HepG2 (cell line): Measurements from ENCODE around the gene ATP6V0E1. TPM values are rescaled to one million over a fixed set of nuclear protein-coding genes. Genes with fewer than 3 reads are reported as not detected.

ENCODE experiments used
- ARID3A ChIP-seq: IDR thresholded peaks from 2 replicates; pipeline ENCODE4 v1.6.1; 2012; ENCODE audit warnings: low read depth, low read length, improper control_type of control experiment
- CERS6 ChIP-seq: sonication (generic); formaldehyde crosslinking; IDR thresholded peaks from 2 replicates; pipeline ENCODE4 v1.5.0; 2020; ENCODE audit warnings: missing genetic modification reagents
- CHD2 ChIP-seq: IDR thresholded peaks from 2 replicates; pipeline ENCODE4 v1.6.1; 2011; ENCODE audit warnings: low read depth, low read length, improper control_type of control experiment
- CHD4 ChIP-seq: fragments of 200-600 bp; sonication (generic); IDR thresholded peaks from 2 replicates; pipeline ENCODE4 v1.7.0; 2017; ENCODE audit warnings: mild to moderate bottlenecking, low read length, borderline replicate concordance
- HDAC1 ChIP-seq: sonication (generic); formaldehyde crosslinking; IDR thresholded peaks from 2 replicates; pipeline ENCODE4 v1.5.1; 2020; ENCODE audit warnings: mild to moderate bottlenecking, missing genetic modification reagents
- MED13 ChIP-seq: sonication (generic); formaldehyde crosslinking; IDR thresholded peaks from 2 replicates; pipeline ENCODE4 v1.5.0; 2020; ENCODE audit warnings: missing genetic modification reagents
- PAWR ChIP-seq: sonication (generic); formaldehyde crosslinking; IDR thresholded peaks from 2 replicates; pipeline ENCODE4 v1.4.0; 2020; ENCODE audit warnings: missing genetic modification reagents, mild to moderate bottlenecking, borderline replicate concordance
- PAX8 ChIP-seq: sonication (generic); formaldehyde crosslinking; IDR thresholded peaks from 2 replicates; pipeline ENCODE4 v1.8.0; 2022; ENCODE audit warnings: mild to moderate bottlenecking, missing genetic modification reagents, borderline replicate concordance
- POLR2AphosphoS2 ChIP-seq: IDR thresholded peaks from 2 replicates; pipeline ENCODE4 v1.6.1; 2011; ENCODE audit warnings: low read depth, low read length, improper control_type of control experiment
- SMAD1 ChIP-seq: sonication (generic); formaldehyde crosslinking; IDR thresholded peaks from 2 replicates; pipeline ENCODE4 v1.4.0; 2020; ENCODE audit warnings: missing genetic modification reagents, low read depth, mild to moderate bottlenecking, borderline replicate concordance
- SMC3 ChIP-seq: IDR thresholded peaks from 2 replicates; pipeline ENCODE4 v1.6.1; 2011; ENCODE audit warnings: low read length, improper control_type of control experiment
- SMYD3 ChIP-seq: sonication (generic); formaldehyde crosslinking; IDR thresholded peaks from 2 replicates; pipeline ENCODE4 v1.8.1; 2023; ENCODE audit warnings: mild to moderate bottlenecking, missing genetic modification reagents
- SNAPC5 ChIP-seq: sonication (generic); formaldehyde crosslinking; IDR thresholded peaks from 2 replicates; pipeline ENCODE4 v1.8.1; 2023; ENCODE audit warnings: mild to moderate bottlenecking, missing genetic modification reagents, borderline replicate concordance
- TRIM24 ChIP-seq: sonication (generic); formaldehyde crosslinking; IDR thresholded peaks from 2 replicates; pipeline ENCODE4 v1.8.0; 2022; ENCODE audit warnings: mild to moderate bottlenecking, missing genetic modification reagents
- ZBTB34 ChIP-seq: sonication (generic); formaldehyde crosslinking; IDR thresholded peaks from 2 replicates; pipeline ENCODE4 v1.8.0; 2022; ENCODE audit warnings: mild to moderate bottlenecking, missing genetic modification reagents
- ZBTB8A ChIP-seq: sonication (generic); formaldehyde crosslinking; IDR thresholded peaks from 2 replicates; pipeline ENCODE4 v1.4.0; 2020; ENCODE audit warnings: mild to moderate bottlenecking, low read depth, missing genetic modification reagents, borderline replicate concordance
- ZFX ChIP-seq: sonication (generic); formaldehyde crosslinking; IDR thresholded peaks from 2 replicates; pipeline ENCODE4 v1.4.0; 2020; ENCODE audit warnings: mild to moderate bottlenecking, low read depth, missing genetic modification reagents, moderate library complexity
- ZNF12 ChIP-seq: sonication (generic); formaldehyde crosslinking; IDR thresholded peaks from 2 replicates; pipeline ENCODE4 v1.5.0; 2020; ENCODE audit warnings: missing genetic modification reagents
- ZNF282 ChIP-seq: fragments of 450-650 bp; IDR thresholded peaks from 2 replicates; pipeline ENCODE4 v1.6.1; 2018; ENCODE audit not compliant: partially characterized antibody
- ZNF414 ChIP-seq: sonication (generic); formaldehyde crosslinking; IDR thresholded peaks from 2 replicates; pipeline ENCODE4 v1.5.0; 2020; ENCODE audit warnings: missing genetic modification reagents
- ZNF468 ChIP-seq: sonication (generic); formaldehyde crosslinking; IDR thresholded peaks from 2 replicates; pipeline ENCODE4 v1.8.0; 2022; ENCODE audit warnings: mild to moderate bottlenecking, moderate library complexity, missing genetic modification reagents
- ZNF749 ChIP-seq: sonication (generic); formaldehyde crosslinking; IDR thresholded peaks from 2 replicates; pipeline ENCODE4 v1.8.0; 2022; ENCODE audit warnings: mild to moderate bottlenecking, missing genetic modification reagents, moderate library complexity, borderline replicate concordance
- ZNF75D ChIP-seq: sonication (generic); formaldehyde crosslinking; IDR thresholded peaks from 2 replicates; pipeline ENCODE4 v1.8.1; 2023; ENCODE audit warnings: missing genetic modification reagents, mild to moderate bottlenecking, borderline replicate concordance
- ZNF790 ChIP-seq: sonication (generic); formaldehyde crosslinking; IDR thresholded peaks from 2 replicates; pipeline ENCODE4 v1.8.0; 2022; ENCODE audit warnings: missing genetic modification reagents, mild to moderate bottlenecking, borderline replicate concordance
- ZNF83 ChIP-seq: sonication (generic); formaldehyde crosslinking; IDR thresholded peaks from 2 replicates; pipeline ENCODE4 v1.4.0; 2020; ENCODE audit warnings: missing genetic modification reagents, mild to moderate bottlenecking, borderline replicate concordance
- polyA plus RNA-seq, 8 experiments: library from polyadenylated mRNA; depleted of rRNA in 3 of 8; stranded (reverse) in 7 of 8; unstranded in 1 of 8; fragments of >200 nt; fragmentation: Illumina TruSeq in 4 of 8; extraction: Trizol in 4 of 8; gene quantifications; 2 replicates each; pipeline versions ENCODE4 v1.2.1 to v1.2.3, GENCODE V29; 2011 to 2016; ENCODE audit warnings: low read depth in 4 of 8, missing spikeins in 1 of 8, mixed read lengths in 1 of 8; ENCODE audit not compliant: insufficient read depth in 1 of 8
- total RNA-seq, 5 experiments: library from RNA; depleted of rRNA; stranded (reverse); fragments of >200 nt; fragmentation: Illumina TruSeq; extraction: Trizol; gene quantifications; 2 replicates each; pipeline ENCODE4 v1.2.3, GENCODE V29; 2016; ENCODE audit warnings: low read depth in 1 of 5

ATP6V0E1 gene
- total and polyA plus RNA-seq, 2 of the 13 experiments (the other 11 are each of a cell fraction or from before 2014, with no cell fraction given) = 143 to 215 TPM

- TF ChIP-seq ZNF414 (no peak), CHD4 (no peak), ZNF12 (CRISPR knock-in tag) (no peak), POLR2AphosphoS2 (no peak), ZBTB8A (CRISPR knock-in tag) (no peak), ZNF75D (CRISPR knock-in tag) (no peak), PAX8 (CRISPR knock-in tag) (no peak), ZNF749 (CRISPR knock-in tag) (no peak), CERS6 (CRISPR knock-in tag) (no peak), ZFX (CRISPR knock-in tag) (peak; percentile 59; the same call in 1 of the 2 replicates), SMAD1 (CRISPR knock-in tag) (no peak), MED13 (CRISPR knock-in tag) (no peak), SMC3 (peak; percentile 57), ZNF468 (CRISPR knock-in tag) (no peak), ZBTB34 (CRISPR knock-in tag) (peak; percentile 63; the same call in 1 of the 2 replicates), ARID3A (peak; percentile 69), SNAPC5 (CRISPR knock-in tag) (peak; percentile 47; the same call in 1 of the 2 replicates), ZNF83 (CRISPR knock-in tag) (no peak), PAWR (no peak), ZNF790 (CRISPR knock-in tag) (no peak), ZNF282 (no peak), SMYD3 (CRISPR knock-in tag) (0 out of 2 replicates have a peak, but pooled peaks have one; percentile 48), HDAC1 (CRISPR knock-in tag) (no peak), CHD2 (no peak), TRIM24 (CRISPR knock-in tag) (no peak)
Observed at GRCh38 chr5:172984244-172984953, 828 bp downstream of the ATP6V0E1 start (continued).
